PC-9 (cell line): Measurements from ENCODE around the gene OCA2.

ENCODE experiments used
- CTCF ChIP-seq: fragments of 200-600 bp; sonication (generic); conservative IDR thresholded peaks from 2 replicates; pipeline ENCODE4 v1.6.1; 2017; ENCODE audit warnings: mixed run types, antibody characterized with exemption, mild to moderate bottlenecking, moderate library complexity
- EZH2 ChIP-seq: fragments of 200-600 bp; sonication (generic); IDR thresholded peaks from 2 replicates; pipeline ENCODE4 v1.8.0; 2017; ENCODE audit warnings: antibody characterized with exemption, low read depth

- TF ChIP-seq CTCF (no peak), EZH2 (no peak)
Measured at GRCh38 chr15:27824841-27825422, 274.2 kb downstream of the OCA2 start.
